ENCODE results near the gene FAM111A. TPM values are rescaled to one million over a fixed set of nuclear protein-coding genes. Genes with fewer than 3 reads are reported as not detected.

Gene FAM111A
- total RNA-seq, 1 donor from 2014 or later: 66.4 TPM

DNA sequence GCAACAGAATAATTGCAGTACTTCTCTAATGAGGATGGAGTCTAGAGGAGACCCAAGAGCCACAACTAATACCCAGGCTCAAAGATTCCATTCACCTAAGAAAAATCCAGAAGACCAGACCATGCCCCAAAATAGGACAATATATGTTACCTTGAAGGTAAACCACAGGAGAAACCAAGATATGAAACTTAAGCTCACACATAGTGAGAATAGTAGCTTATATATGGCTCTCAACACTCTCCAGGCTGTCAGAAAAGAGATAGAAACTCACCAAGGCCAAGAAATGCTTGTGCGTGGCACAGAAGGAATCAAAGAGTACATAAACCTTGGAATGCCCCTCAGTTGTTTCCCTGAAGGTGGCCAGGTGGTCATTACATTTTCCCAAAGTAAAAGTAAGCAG lies 9.1 kb downstream of the FAM111A start:
- peak overlapping the region; percentile 55 for H3K27ac Mint-ChIP-seq
- no peak for DNase-seq (ENCODE audit: low spot score)
- H3K4me1 Mint-ChIP-seq (ENCODE audit: low read depth): peaks cover 54% of the 10 kb centered on the region
- intact Hi-C loops (cut with micrococcal nuclease): loop anchor here (1.0 kb wide), 2 partner anchors 7 to 20 kb away; no protein-coding TSS in a partner anchor
- no peaks in the 10 kb centered on the region for H3K9me3 Mint-ChIP-seq
- peak overlapping the region; percentile 45 for H3K4me3 Mint-ChIP-seq
- no peaks in the 10 kb centered on the region for H3K27me3 Mint-ChIP-seq (ENCODE audit: insufficient read depth)
- H3K36me3 Mint-ChIP-seq (ENCODE audit: low read depth): peaks cover 45% of the 10 kb centered on the region

DNA sequence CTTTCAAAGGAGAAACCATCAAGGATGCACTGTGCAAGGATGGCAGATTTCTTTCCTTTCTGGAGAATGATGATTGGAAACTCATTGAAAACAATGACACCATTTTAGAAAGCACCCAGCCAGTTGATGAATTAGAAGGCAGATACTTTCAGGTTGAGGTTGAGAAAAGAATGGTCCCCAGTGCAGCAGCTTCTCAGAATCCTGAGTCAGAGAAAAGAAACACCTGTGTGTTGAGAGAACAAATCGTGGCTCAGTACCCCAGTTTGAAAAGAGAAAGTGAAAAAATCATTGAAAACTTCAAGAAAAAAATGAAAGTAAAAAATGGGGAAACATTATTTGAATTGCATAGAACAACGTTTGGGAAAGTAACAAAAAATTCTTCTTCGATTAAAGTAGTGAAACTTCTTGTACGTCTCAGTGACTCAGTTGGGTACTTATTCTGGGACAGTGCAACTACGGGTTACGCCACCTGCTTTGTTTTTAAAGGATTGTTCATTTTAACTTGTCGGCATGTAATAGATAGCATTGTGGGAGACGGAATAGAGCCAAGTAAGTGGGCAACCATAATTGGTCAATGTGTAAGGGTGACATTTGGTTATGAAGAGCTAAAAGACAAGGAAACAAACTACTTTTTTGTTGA lies 9.8 kb downstream of the FAM111A start:
- Mint-ChIP-seq H3K27me3 (ENCODE audit: insufficient read depth) (no peaks in the 10 kb centered on the region), H3K27ac (peak overlapping the region; percentile 55), H3K4me1 (ENCODE audit: low read depth) (peaks cover 48% of the 10 kb centered on the region), H3K4me3 (peak overlapping the region; percentile 45), H3K36me3 (ENCODE audit: low read depth) (peaks cover 41% of the 10 kb centered on the region), H3K9me3 (no peaks in the 10 kb centered on the region)
- DNase-seq (ENCODE audit: low spot score): no peak
- intact Hi-C loops (cut with micrococcal nuclease): loop anchor here (1.0 kb wide), 2 partner anchors 8 to 19 kb away; no protein-coding TSS in a partner anchor

DNA sequence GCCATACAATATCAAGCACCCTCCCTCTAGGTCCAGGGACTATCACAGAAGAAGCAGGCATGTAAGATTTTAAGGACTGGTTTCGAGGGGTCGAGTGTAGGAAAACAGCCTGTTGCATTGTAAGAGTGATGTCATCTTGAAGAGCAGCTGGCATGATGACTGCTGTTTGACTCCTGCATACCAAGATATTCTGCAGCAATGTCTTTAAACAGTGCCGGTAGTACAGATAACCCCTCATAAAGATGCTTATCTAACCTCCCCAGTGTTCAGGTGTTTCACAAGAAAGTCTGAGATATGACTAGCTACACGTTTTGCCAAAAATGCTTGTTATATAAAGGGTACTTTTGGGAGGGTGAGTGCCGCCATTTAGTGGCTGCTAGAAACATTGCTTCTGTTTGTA lies 12.0 kb downstream of the FAM111A start:
- Mint-ChIP-seq H3K9me3 (no peaks in the 10 kb centered on the region), H3K4me1 (ENCODE audit: low read depth) (peaks cover 35% of the 10 kb centered on the region), H3K4me3 (no peak overlapping the region), H3K27ac (no peak overlapping the region), H3K36me3 (ENCODE audit: low read depth) (peaks cover 28% of the 10 kb centered on the region), H3K27me3 (ENCODE audit: insufficient read depth) (no peaks in the 10 kb centered on the region)
- intact Hi-C loops (cut with micrococcal nuclease): no loop called here
- DNase-seq (ENCODE audit: low spot score): no peak

DNA sequence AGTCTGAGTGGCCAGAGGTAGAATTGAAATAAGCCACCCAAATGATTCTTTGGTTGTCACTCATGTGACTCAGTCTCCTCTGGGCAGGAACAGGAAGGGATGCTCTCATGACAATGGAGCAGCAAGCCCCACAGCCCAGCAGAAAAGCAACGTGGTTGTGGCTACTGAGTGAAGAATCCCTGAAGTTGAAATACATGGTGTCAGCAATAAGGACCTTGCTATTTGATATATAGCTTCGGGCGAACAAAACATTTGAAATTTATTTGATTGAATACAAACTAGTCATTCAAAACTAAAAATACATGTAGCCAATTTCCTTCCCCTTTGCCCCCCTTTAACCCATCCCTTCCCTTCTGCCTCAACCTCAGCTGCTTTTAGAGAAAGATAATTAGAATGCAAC lies 14.8 kb downstream of the FAM111A start:
- Mint-ChIP-seq H3K4me1 (ENCODE audit: low read depth) (peaks cover 14% of the 10 kb centered on the region), H3K27me3 (ENCODE audit: insufficient read depth) (peaks cover 11% of the 10 kb centered on the region), H3K27ac (no peak overlapping the region), H3K9me3 (no peaks in the 10 kb centered on the region), H3K4me3 (no peak overlapping the region), H3K36me3 (ENCODE audit: low read depth) (peaks cover 12% of the 10 kb centered on the region)
- intact Hi-C loops (cut with micrococcal nuclease): no loop called here
- DNase-seq (ENCODE audit: low spot score): no peak

DNA sequence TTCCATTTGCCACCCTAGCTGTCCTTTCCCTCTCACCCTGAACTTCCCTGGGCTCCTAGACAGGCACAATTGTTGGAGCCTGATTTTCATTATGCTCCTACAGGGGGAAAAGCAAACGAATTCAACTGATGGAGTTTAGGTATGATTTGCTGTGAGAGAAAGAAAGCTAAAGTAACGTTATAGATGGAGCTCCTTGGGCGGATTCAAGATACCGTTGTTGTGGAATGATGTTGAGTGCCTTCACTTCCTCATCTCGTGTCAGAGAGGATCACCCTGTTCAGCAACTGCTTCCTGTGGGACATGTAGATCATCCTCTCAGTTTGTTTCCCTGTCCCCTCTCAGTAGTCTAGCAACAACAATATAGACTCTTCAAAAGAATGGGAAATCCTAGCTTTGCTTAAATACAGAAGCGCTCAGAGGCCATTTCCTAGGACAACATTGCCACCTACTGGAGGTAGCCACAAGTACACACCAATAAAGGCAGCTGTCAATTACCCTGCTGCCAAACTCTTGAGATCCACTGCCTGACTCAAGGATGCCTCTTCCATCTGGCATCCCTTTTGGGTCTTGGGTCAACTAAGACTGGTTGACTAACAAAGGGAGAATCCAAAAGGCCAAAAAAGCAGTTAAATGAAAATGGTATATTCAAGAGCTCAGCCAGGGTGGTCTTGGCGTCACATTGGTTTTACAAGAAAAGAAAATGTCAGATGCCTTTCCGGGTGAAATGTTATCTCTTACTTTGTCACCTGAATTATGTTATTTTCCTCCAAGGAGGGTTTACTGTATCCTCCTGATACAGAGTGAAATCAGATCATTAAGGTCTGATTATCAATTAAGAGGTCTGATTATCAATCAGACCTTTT lies 15.8 kb downstream of the FAM111A start:
- H3K27me3 Mint-ChIP-seq (ENCODE audit: insufficient read depth): peaks cover 11% of the 10 kb centered on the region
- no peaks in the 10 kb centered on the region for H3K9me3 Mint-ChIP-seq
- DNase-seq (ENCODE audit: low spot score): peak; percentile 55
- H3K36me3 Mint-ChIP-seq (ENCODE audit: low read depth): peaks cover 3% of the 10 kb centered on the region
- intact Hi-C loops (cut with micrococcal nuclease): loop anchor here (1.0 kb wide), 6 partner anchors 13 to 504 kb away; partner anchors contain the start of gene FAM111A
- no peak overlapping the region for H3K4me3 Mint-ChIP-seq
- peaks cover 9% of the 10 kb centered on the region for H3K4me1 Mint-ChIP-seq (ENCODE audit: low read depth)
- H3K27ac Mint-ChIP-seq: peak overlapping the region; percentile 30

DNA sequence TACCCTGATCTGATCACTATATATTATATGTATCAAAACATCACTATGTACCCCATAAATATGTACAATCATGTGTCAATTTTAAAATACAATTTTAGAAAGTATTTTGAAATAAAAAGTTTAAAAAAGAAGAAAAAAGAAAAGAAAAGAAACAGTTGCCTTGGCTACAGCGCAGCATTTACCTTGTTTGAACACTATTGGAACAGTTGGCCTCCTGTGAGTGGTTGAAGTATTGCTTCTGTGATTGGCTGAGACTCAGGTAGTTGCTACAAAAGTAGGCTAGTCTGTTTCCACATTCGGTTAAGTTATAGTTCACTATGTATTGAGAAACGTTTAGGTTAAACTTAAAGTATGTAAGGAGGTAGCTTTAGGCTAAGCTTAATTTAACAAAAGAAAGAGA lies 21.4 kb downstream of the FAM111A start:
- Mint-ChIP-seq H3K27me3 (ENCODE audit: insufficient read depth) (peaks cover 41% of the 10 kb centered on the region), H3K36me3 (ENCODE audit: low read depth) (no peaks in the 10 kb centered on the region), H3K4me1 (ENCODE audit: low read depth) (no peaks in the 10 kb centered on the region), H3K27ac (no peak overlapping the region), H3K4me3 (no peak overlapping the region), H3K9me3 (no peaks in the 10 kb centered on the region)
- no peak for DNase-seq (ENCODE audit: low spot score)
- intact Hi-C loops (cut with micrococcal nuclease): no loop called here

DNA sequence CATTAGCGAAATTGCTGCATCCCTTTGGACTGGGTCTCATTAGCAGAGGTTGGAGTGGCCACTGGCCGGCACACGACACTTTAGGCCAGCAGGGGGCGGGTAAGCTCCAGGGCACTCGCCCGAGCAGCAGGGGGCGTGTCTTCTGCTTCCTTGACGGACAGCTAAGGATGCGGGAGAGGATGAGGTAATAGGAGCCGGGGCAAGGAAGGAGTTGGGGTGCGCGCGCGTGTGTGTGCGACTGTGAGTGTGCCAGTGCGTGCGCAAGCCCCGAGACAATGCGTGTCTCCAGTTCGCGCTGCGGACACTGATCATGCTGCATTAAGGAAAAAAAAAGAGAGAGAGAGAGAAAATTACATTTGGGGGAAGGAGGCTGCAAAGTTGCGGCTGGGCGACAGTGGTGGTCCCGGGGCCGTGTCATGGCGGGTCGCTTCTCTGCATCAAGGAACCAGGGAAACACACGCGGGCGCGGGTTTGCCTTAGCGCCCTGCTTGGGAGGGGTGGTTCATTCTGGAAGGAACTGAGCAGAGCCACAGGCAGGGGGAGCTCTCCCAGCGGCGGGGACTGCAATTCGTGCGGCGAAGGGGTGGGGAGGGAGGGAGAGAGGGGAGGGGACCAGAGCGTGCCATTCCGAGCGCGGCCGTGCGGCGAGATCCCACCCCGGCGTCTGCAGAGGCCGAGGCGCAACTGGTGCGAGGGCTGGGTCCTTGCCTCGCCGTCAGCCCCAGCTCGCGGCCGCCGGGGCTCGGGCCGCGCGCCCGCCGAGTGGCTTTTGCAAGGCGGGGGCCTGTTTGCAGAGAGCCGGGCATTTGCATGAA lies 29.1 kb downstream of the FAM111A start, which contains the start of gene DTX4:
Gene DTX4, plus strand, starts transcription at position 625 of the 815 bp plus-strand sequence. CDS start 464 bp downstream, outside the sequence.
- Mint-ChIP-seq H3K4me3 (peak within 1 kb of the TSS; percentile 85), H3K36me3 (ENCODE audit: low read depth) (no peaks in the 10 kb centered on the region), H3K9me3 (no peaks in the 10 kb centered on the region), H3K4me1 (ENCODE audit: low read depth) (peaks cover 8% of the 10 kb centered on the region), H3K27me3 (ENCODE audit: insufficient read depth) (peaks cover 37% of the 10 kb centered on the region), H3K27ac (no peak within 1 kb of the TSS)
- intact Hi-C loops (cut with micrococcal nuclease): loop anchor here (1.0 to 2.0 kb wide), 12 partner anchors 13 to 639 kb away; partner anchors contain the start of genes FAM111A, FAM111B and MRPL16
- DNase-seq (ENCODE audit: low spot score): peak; percentile 84

DNA sequence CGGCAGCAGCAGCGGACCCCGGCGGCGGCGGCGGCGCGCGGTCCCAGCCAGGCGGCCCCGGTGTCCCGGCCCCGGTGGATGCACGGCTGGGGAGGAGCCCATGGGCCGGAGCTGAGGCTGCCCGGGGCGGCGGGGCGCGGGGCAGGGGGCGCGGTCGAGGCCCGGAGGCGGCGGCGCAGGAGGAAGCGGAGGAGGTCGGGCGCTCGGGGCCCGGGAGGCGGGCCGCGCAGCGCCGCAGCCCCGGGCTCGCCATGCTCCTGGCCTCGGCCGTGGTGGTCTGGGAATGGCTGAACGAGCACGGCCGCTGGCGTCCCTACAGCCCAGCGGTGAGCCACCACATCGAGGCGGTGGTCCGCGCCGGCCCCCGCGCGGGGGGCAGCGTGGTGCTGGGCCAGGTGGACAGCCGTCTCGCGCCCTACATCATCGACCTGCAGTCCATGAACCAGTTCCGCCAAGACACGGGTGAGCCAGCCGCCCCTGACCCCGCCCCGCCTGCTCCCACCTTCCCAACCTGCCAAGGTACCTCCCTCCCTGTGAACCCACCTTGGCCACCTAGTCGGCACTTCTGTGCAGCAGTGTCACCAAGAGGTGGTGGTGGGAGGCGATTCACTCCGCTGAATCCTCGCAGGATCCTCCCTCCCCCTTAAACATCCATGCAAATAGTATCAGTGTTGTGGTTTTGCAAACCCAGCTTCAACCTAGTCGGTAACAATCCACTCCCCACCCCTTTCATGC lies 29.9 kb downstream of the FAM111A start:
- Mint-ChIP-seq H3K9me3 (no peaks in the 10 kb centered on the region), H3K27me3 (ENCODE audit: insufficient read depth) (peaks cover 34% of the 10 kb centered on the region), H3K27ac (no peak overlapping the region), H3K36me3 (ENCODE audit: low read depth) (no peaks in the 10 kb centered on the region), H3K4me3 (peak overlapping the region; percentile 85), H3K4me1 (ENCODE audit: low read depth) (peaks cover 8% of the 10 kb centered on the region)
- DNase-seq (ENCODE audit: low spot score): peak; percentile 12
- intact Hi-C loops (cut with micrococcal nuclease): loop anchor here (2.0 kb wide), 1 partner anchor 378 kb away; no protein-coding TSS in a partner anchor

DNA sequence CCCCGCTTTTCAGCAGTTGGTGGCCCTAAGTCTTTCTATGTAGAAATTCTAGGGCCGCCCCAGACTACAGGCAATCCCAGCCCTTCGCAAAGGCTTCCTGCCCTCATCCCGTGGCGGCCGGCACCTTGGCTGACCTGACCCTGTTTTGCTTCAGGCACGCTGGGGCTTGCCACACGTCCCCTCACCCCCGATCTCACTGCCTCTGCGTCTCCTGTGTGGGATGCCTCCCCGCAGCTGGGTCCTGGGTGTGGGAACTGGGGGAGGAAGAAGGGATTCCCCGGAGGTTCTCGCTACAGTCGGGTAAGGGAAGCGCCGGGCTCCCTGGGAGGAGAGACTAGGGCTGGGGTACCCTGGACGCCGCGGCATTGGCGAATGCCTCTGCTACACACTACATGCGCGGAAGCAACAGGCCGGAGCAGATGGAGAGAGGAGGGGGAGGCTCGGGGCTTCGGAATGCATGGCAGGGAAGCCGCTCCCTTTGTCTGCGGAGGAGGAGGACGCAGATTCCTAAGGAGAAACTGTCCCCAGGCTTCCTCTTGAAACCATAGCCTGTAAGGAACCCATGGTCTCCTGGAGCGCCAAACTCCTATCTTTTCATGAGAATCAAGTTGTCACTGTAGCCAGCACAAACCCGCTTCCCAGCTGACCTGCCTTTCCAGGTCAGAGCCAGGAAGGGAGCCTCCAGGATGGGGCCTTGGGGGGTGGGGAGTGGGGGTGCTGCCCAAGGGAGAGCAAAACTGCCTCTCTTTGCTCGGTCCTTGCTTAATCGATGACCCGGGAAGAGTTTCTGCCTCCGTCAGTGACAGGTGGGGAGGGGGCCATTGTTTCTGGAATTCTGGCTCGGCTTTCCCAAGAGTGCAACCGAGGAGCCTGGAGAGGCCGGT lies 30.7 kb downstream of the FAM111A start:
- peaks cover 34% of the 10 kb centered on the region for H3K27me3 Mint-ChIP-seq (ENCODE audit: insufficient read depth)
- intact Hi-C loops (cut with micrococcal nuclease): loop anchor here (2.0 kb wide), 1 partner anchor 377 kb away; no protein-coding TSS in a partner anchor

DNA sequence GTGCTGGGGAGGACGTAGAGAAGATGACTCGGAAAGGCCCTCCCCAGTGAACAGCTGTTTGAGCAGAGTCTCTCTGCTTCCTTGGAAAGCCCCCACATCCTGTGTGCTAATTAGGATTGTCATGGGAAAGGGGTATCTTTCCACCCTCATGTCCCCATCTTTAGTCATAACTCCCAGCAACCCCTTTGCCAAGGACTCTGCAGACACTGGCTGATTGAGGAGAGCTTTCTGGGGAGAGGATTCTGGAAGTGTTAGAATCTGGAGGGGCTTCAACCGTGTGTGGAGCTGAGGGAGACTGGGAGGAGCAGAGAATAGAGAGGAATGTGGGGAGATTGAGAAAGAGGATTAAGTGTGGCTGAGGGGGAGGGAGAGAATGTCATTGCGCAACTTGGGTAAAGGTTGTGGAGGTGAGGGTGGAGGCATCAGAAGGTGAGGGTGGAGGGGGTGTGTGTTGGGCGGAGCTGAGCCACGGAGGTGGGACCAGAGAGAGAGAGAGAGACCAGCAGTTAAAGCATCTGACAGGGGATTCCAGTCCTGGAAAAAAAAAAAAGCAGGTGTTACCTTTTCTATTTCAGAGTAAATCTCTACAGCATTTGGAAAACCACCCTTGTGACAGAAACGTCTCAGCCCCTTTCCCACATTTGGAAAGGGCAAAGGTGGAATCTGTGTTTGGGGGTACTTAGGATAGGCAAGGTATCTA lies 31.5 kb downstream of the FAM111A start:
- H3K27ac Mint-ChIP-seq: no peak overlapping the region
- H3K4me3 Mint-ChIP-seq: no peak overlapping the region
- intact Hi-C loops (cut with micrococcal nuclease): loop anchor here (2.0 kb wide), 1 partner anchor 377 kb away; no protein-coding TSS in a partner anchor
- H3K4me1 Mint-ChIP-seq (ENCODE audit: low read depth): peaks cover 8% of the 10 kb centered on the region
- H3K27me3 Mint-ChIP-seq (ENCODE audit: insufficient read depth): peaks cover 34% of the 10 kb centered on the region
- DNase-seq (ENCODE audit: low spot score): no peak
- H3K9me3 Mint-ChIP-seq: peaks cover 4% of the 10 kb centered on the region
- no peaks in the 10 kb centered on the region for H3K36me3 Mint-ChIP-seq (ENCODE audit: low read depth)

More for the DNA sequence above, 30.7 kb downstream of the FAM111A start:
- Mint-ChIP-seq H3K36me3 (ENCODE audit: low read depth) (no peaks in the 10 kb centered on the region), H3K9me3 (no peaks in the 10 kb centered on the region), H3K27ac (no peak overlapping the region), H3K4me1 (ENCODE audit: low read depth) (peaks cover 8% of the 10 kb centered on the region), H3K4me3 (peak overlapping the region; percentile 85)
- no peak for DNase-seq (ENCODE audit: low spot score)

DNA sequence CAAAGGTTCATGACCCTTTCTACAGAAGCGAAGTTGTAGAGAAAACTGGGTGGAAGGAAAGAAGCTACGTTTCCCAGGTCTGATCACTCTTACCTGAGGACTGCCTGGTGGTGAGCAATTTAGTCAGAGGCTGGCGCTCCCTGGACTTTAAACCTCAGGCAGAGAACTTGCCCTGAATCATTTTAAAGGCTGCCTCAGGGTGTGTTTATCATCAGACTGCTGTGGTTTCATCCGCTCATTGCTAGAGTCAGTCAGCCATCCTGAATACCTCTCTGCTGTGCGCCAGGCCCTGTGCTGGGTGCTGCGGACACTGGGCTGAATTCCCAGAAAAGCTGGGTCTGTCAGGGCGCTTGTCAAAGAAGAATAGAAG lies 32.0 kb downstream of the FAM111A start:
- Mint-ChIP-seq H3K4me3 (no peak overlapping the region), H3K27me3 (ENCODE audit: insufficient read depth) (peaks cover 34% of the 10 kb centered on the region)
- intact Hi-C loops (cut with micrococcal nuclease): no loop called here

More for the DNA sequence above, 32.0 kb downstream of the FAM111A start:
- no peaks in the 10 kb centered on the region for H3K36me3 Mint-ChIP-seq (ENCODE audit: low read depth)
- peaks cover 8% of the 10 kb centered on the region for H3K4me1 Mint-ChIP-seq (ENCODE audit: low read depth)
- peaks cover 8% of the 10 kb centered on the region for H3K9me3 Mint-ChIP-seq
- H3K27ac Mint-ChIP-seq: no peak overlapping the region
- DNase-seq (ENCODE audit: low spot score): no peak

Measured in activated T-helper 1 cell treated with anti-CD3 and anti-CD28 coated beads, Interleukin-12 subunit alpha, Interleukin-12 subunit beta, Interleukin-2, Interleukin-4 antibody, amounts not matched to agents 30 ng/mL and 10 ng/mL and 1 ng/mL, durations not matched to agents 14 hours and 24 hours and 36 hours (primary cell).